IMR-90 (cell line): ENCODE measurements around the gene RTP4. TPM values are rescaled to one million over a fixed set of nuclear protein-coding genes. Genes with fewer than 3 reads are reported as not detected.

ENCODE experiments used
- ATAC-seq: fragments of 200-7000 bp; cut with Tn5 transposase; 2 replicates; pipeline ENCODE4 v1.9.1; 2020; ENCODE audit warnings: low read depth, mild to moderate bottlenecking, moderate library complexity
- BruUV-seq: library from RNA; stranded (reverse); fragments of 400-500 nt; replicated peaks from 2 replicates; lab custom pipeline; 2021; lab: Mats Ljungman, UMichigan
- CTCF ChIA-PET: fragments of 300-600 bp; formaldehyde crosslinking; extraction: SDS; loops from one replicate; lab custom pipeline; 2021; ENCODE audit warnings: antibody characterized with exemption; lab: Yijun Ruan, JAX
- POLR2A ChIA-PET: fragments of 300-600 bp; sonication (Branson Sonifier 250); formaldehyde crosslinking; loops from one replicate; lab custom pipeline; 2022; ENCODE audit warnings: antibody characterized with exemption; ENCODE audit not compliant: unreplicated experiment; lab: Charles Lee
- DNase-seq: peaks from one replicate; pipeline ENCODE4 v3.0.0; 2013
- H2AFZ ChIP-seq: replicated peaks from 2 replicates; pipeline ENCODE3; 2013; ENCODE audit warnings: low read length, mild to moderate bottlenecking; ENCODE audit not compliant: poor library complexity
- H2AK5ac ChIP-seq: 2 replicates; pipeline ENCODE4 v1.6.1; 2013; ENCODE audit warnings: low read depth, low read length, inconsistent platforms
- H2AK9ac ChIP-seq: replicated peaks from 2 replicates; pipeline ENCODE3; 2013; ENCODE audit warnings: mild to moderate bottlenecking, low read depth, low read length, moderate library complexity; ENCODE audit not compliant: poor library complexity
- H2BK120ac ChIP-seq: 2 replicates; pipeline ENCODE4 v1.6.1; 2013; ENCODE audit warnings: low read depth, low read length, inconsistent platforms
- H2BK15ac ChIP-seq: 3 replicates; pipeline ENCODE4 v1.6.1; 2013; ENCODE audit warnings: low read depth, low read length, inconsistent platforms
- H2BK20ac ChIP-seq: 2 replicates; pipeline ENCODE4 v1.6.1; 2013; ENCODE audit warnings: low read depth, mild to moderate bottlenecking, inconsistent platforms, low read length, moderate library complexity
- H2BK5ac ChIP-seq: 2 replicates; pipeline ENCODE4 v1.6.1; 2013; ENCODE audit warnings: mild to moderate bottlenecking, low read depth, low read length, inconsistent platforms; ENCODE audit not compliant: poor library complexity, severe bottlenecking
- H3K14ac ChIP-seq: replicated peaks from 2 replicates; pipeline ENCODE4 v1.6.1; 2013; ENCODE audit warnings: low read depth, low read length, inconsistent platforms
- H3K18ac ChIP-seq: 2 replicates; pipeline ENCODE4 v1.6.1; 2013; ENCODE audit warnings: low read depth, low read length, control low read depth
- H3K23ac ChIP-seq: 2 replicates; pipeline ENCODE4 v1.6.1; 2013; ENCODE audit warnings: low read depth, low read length, inconsistent platforms
- H3K27ac ChIP-seq: 2 replicates; pipeline ENCODE4 v1.5.1; 2013; ENCODE audit warnings: mild to moderate bottlenecking, control low read depth, low read length; ENCODE audit not compliant: insufficient read depth
- H3K27me3 ChIP-seq: 2 replicates; pipeline ENCODE4 v1.6.1; 2013; ENCODE audit warnings: low read length; ENCODE audit not compliant: control insufficient read depth, insufficient read depth
- H3K36me3 ChIP-seq: 2 replicates; pipeline ENCODE4 v1.6.1; 2013; ENCODE audit warnings: low read length, mixed read lengths; ENCODE audit not compliant: control insufficient read depth, insufficient read depth
- H3K4ac ChIP-seq: 2 replicates; pipeline ENCODE4 v1.6.1; 2013; ENCODE audit warnings: low read depth, low read length, inconsistent platforms
- H3K4me1 ChIP-seq: 2 replicates; pipeline ENCODE4 v1.6.1; 2013; ENCODE audit warnings: low read length, mixed read lengths; ENCODE audit not compliant: control insufficient read depth, insufficient read depth
- H3K4me2 ChIP-seq: 2 replicates; pipeline ENCODE4 v1.6.1; 2013; ENCODE audit warnings: low read depth, mild to moderate bottlenecking, control low read depth, low read length, moderate library complexity
- H3K4me3 ChIP-seq: 2 replicates; pipeline ENCODE4 v1.5.1; 2013; ENCODE audit warnings: low read depth, mild to moderate bottlenecking, control low read depth, low read length, moderate library complexity; ENCODE audit not compliant: insufficient read depth
- H3K56ac ChIP-seq: 2 replicates; pipeline ENCODE4 v1.6.1; 2013; ENCODE audit warnings: low read length, inconsistent platforms; ENCODE audit not compliant: insufficient read depth; ENCODE audit errors: extremely low read depth
- H3K79me1 ChIP-seq, 2 experiments: 2 replicates each; pipeline ENCODE4 v1.6.1; 2013; ENCODE audit warnings: low read length in 2 of 2, inconsistent platforms in 1 of 2, low read depth in 1 of 2
- H3K9ac ChIP-seq: 2 replicates; pipeline ENCODE4 v1.6.1; 2013; ENCODE audit warnings: low read depth, low read length, control low read depth
- H3K9me1 ChIP-seq: 2 replicates; pipeline ENCODE4 v1.6.1; 2013; ENCODE audit warnings: low read length, inconsistent platforms; ENCODE audit not compliant: insufficient read depth
- H3K9me3 ChIP-seq: 2 replicates; pipeline ENCODE4 v1.6.1; 2013; ENCODE audit warnings: low read length; ENCODE audit not compliant: control insufficient read depth, insufficient read depth
- H4K20me1 ChIP-seq: 2 replicates; pipeline ENCODE4 v1.6.1; 2013; ENCODE audit warnings: low read length, inconsistent platforms; ENCODE audit not compliant: insufficient read depth
- H4K5ac ChIP-seq: 2 replicates; pipeline ENCODE4 v1.6.1; 2013; ENCODE audit warnings: mild to moderate bottlenecking, low read depth, low read length, control low read depth
- H4K8ac ChIP-seq, 2 experiments: 2 replicates each; pipeline ENCODE4 v1.6.1; 2013; ENCODE audit warnings: low read depth in 2 of 2, low read length in 2 of 2, control low read depth in 1 of 2, inconsistent platforms in 1 of 2
- H4K91ac ChIP-seq: 2 replicates; pipeline ENCODE4 v1.6.1; 2013; ENCODE audit warnings: low read depth, low read length, inconsistent platforms; ENCODE audit not compliant: insufficient read depth
- BHLHE40 ChIP-seq: fragments of 150-350 bp; IDR thresholded peaks from 2 replicates; pipeline ENCODE4 v1.6.1; 2016; ENCODE audit warnings: mild to moderate bottlenecking, low read depth, low read length
- NFE2L2 ChIP-seq: fragments of 150-350 bp; IDR thresholded peaks from 2 replicates; pipeline ENCODE4 v1.6.1; 2016; ENCODE audit warnings: low read depth, mild to moderate bottlenecking, low read length
- RAD21 ChIP-seq: IDR thresholded peaks from 2 replicates; pipeline ENCODE4 v1.6.1; 2012; ENCODE audit warnings: low read length, improper control_type of control experiment
- WGBS, 2 experiments: methylation state at CpG; one replicate each; pipeline versions ENCODE4 v1.1.5 to v1.1.7; 2013; ENCODE audit warnings: missing lambda C conversion rate in 2 of 2; ENCODE audit not compliant: insufficient read length in 1 of 2; ENCODE audit errors: extremely low coverage in 2 of 2; 5-methylcytosine and 5-hydroxymethylcytosine counted together
- dilution Hi-C: fragments of 300-500 bp; cut with HindIII; formaldehyde crosslinking; loops from one replicate; pipeline ENCODE4 v1.14.3; 2018; ENCODE audit warnings: low sequenced_read_pairs; ENCODE audit not compliant: unreplicated experiment
- in situ Hi-C: fragments of 300-500 bp; cut with MboI; formaldehyde crosslinking; loops from 3 replicates; pipeline ENCODE4 v1.14.3; 2019; ENCODE audit warnings: low sequenced_read_pairs, inconsistent platforms, mixed read lengths
- intact Hi-C: fragments of 100-400 bp; cut with micrococcal nuclease; formaldehyde crosslinking; loops from 2 replicates; pipeline ENCODE4 v1.10.0; 2022
- polyA plus RNA-seq, 3 experiments: library from polyadenylated mRNA; depleted of rRNA; stranded (reverse); fragments of >200 nt; gene quantifications; 2 replicates each; pipeline ENCODE4 v1.2.3, GENCODE V29; 2012; ENCODE audit warnings: low replicate concordance in 1 of 3
- total RNA-seq: library from RNA; depleted of rRNA; stranded (reverse); fragments of >200 nt; gene quantifications from 2 replicates; pipeline ENCODE4 v1.2.3, GENCODE V29; 2012
- TF ChIP-seq, protein P1 (sequence below): fragments of 150-350 bp; IDR thresholded peaks from 2 replicates; pipeline ENCODE4 v1.6.1; 2017; ENCODE audit warnings: mild to moderate bottlenecking, antibody characterized with exemption, low read length, low read depth

The RTP4 gene
- total and polyA plus RNA-seq, 2 of the 4 experiments (the other 2 are of a cell fraction), result not detected

DNA sequence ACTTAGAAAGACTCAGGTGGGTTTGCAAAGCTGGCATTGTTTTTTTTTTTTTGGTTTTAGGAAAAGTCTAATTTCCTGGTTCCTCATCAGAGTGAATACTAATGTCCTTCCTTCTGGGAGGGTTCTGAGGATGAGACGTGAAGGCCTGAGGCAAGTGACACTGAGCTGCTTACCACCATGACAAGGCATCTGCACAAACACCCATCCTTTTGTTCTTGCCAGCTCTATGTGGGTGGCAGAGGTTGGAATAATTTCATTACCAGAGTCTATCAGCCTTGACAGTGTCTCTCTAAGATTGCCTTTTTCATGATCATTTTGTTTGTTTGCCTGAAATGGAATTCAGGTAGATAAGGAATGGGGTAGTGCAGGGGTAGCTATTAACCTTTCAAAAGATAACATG lies 17.1 kb downstream of the RTP4 start:
- no peaks in the 10 kb centered on the region for H3K9me3 ChIP-seq
- ChIA-PET CTCF (interaction anchor here (1.5 kb wide), 1 partner anchor 66 kb away, joined by 3 read pairs; no protein-coding TSS in a partner anchor), POLR2A (no interaction called here)
- intact Hi-C loops, result no loop called here
- no peaks in the 10 kb centered on the region for H4K20me1 ChIP-seq
- peaks cover 3% of the 10 kb centered on the region; the same call in 1 of the 2 replicates for H3K27me3 ChIP-seq
- H3K9me1 ChIP-seq, result no peaks in the 10 kb centered on the region
- H2AK5ac ChIP-seq, result no peak overlapping the region
- H3K56ac ChIP-seq, result no peak overlapping the region
- no peak overlapping the region for H3K4ac ChIP-seq
- no peak overlapping the region for H2AFZ ChIP-seq
- no peak overlapping the region for H4K91ac ChIP-seq
- no peaks in the 10 kb centered on the region for H3K79me1 ChIP-seq
- in situ Hi-C loops, result no loop called here
- BruUV-seq, result no TSS peak
- H3K4me2 ChIP-seq, result no peak overlapping the region
- H4K8ac ChIP-seq, result no peak overlapping the region
- no peak overlapping the region for H2AK9ac ChIP-seq
- no peak overlapping the region for H3K27ac ChIP-seq
- DNase-seq (no peak), ATAC-seq (no peak)
- no peak overlapping the region for H3K9ac ChIP-seq
- no peak overlapping the region for H3K18ac ChIP-seq
- no peak overlapping the region for H3K23ac ChIP-seq
- no peak overlapping the region for H2BK5ac ChIP-seq
- H4K5ac ChIP-seq, result no peak overlapping the region
- H2BK15ac ChIP-seq, result no peak overlapping the region
- H3K4me3 ChIP-seq, result no peak overlapping the region
- peaks cover 2% of the 10 kb centered on the region; the same call in 1 of the 2 replicates for H3K4me1 ChIP-seq
- TF ChIP-seq, protein P1, sequence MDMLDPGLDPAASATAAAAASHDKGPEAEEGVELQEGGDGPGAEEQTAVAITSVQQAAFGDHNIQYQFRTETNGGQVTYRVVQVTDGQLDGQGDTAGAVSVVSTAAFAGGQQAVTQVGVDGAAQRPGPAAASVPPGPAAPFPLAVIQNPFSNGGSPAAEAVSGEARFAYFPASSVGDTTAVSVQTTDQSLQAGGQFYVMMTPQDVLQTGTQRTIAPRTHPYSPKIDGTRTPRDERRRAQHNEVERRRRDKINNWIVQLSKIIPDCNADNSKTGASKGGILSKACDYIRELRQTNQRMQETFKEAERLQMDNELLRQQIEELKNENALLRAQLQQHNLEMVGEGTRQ, result no peak
- TF ChIP-seq BHLHE40 (no peak), NFE2L2 (no peak), RAD21 (no peak)
- dilution Hi-C loops, result no loop called here
- H2BK120ac ChIP-seq, result no peak overlapping the region
- WGBS, 2 experiments, result no CpG with 5 or more reads among the region's 1 CpG
- no peak overlapping the region for H2BK20ac ChIP-seq
- H3K36me3 ChIP-seq, result no peaks in the 10 kb centered on the region
- no peak overlapping the region for H3K14ac ChIP-seq
